HG02588 (cell line): ENCODE measurements around the gene IGHMBP2.
A peak's percentile ranks its signal among the peaks of the same experiment; 100 is the strongest.

Experiments
- ATAC-seq: cut with Tn5 transposase; IDR thresholded peaks from one replicate; pipeline ENCODE4 v1.9.1; 2021; ENCODE audit warnings: mild to moderate bottlenecking, moderate library complexity; ENCODE audit not compliant: unreplicated experiment

IGHMBP2 gene

GRCh38 chr11:68889948-68890446 is 13.7 kb upstream of the IGHMBP2 start:
- no peak for ATAC-seq

GRCh38 chr11:68890490-68891231 is 13.0 kb upstream of the IGHMBP2 start:
- no peak for ATAC-seq

- no peak for ATAC-seq
Observed at GRCh38 chr11:68891351-68891948, 12.2 kb upstream of the IGHMBP2 start.

GRCh38 chr11:68892576-68892975 is 11.1 kb upstream of the IGHMBP2 start:
- no peak for ATAC-seq

GRCh38 chr11:68893282-68893681 is 10.4 kb upstream of the IGHMBP2 start:
- ATAC-seq = no peak

GRCh38 chr11:68896171-68896959 is 7.3 kb upstream of the IGHMBP2 start:
- no peak for ATAC-seq

GRCh38 chr11:68897441-68897840 is 6.2 kb upstream of the IGHMBP2 start:
- ATAC-seq = no peak

GRCh38 chr11:68900835-68901381 is 2.8 kb upstream of the IGHMBP2 start:
- ATAC-seq = no peak

- ATAC-seq = peak; percentile 16
Observed at GRCh38 chr11:68904248-68904847, 657 bp downstream of the IGHMBP2 start.

GRCh38 chr11:68905421-68906360 is 2.0 kb downstream of the IGHMBP2 start:
- no peak for ATAC-seq

GRCh38 chr11:68908273-68908672 is 4.6 kb downstream of the IGHMBP2 start:
- no peak for ATAC-seq

GRCh38 chr11:68910965-68911364 is 7.3 kb downstream of the IGHMBP2 start:
- no peak for ATAC-seq

- ATAC-seq = no peak
Observed at GRCh38 chr11:68911731-68912130, 8.0 kb downstream of the IGHMBP2 start.

GRCh38 chr11:68912254-68912653 is 8.6 kb downstream of the IGHMBP2 start:
- no peak for ATAC-seq

- no peak for ATAC-seq
Observed at GRCh38 chr11:68913188-68913587, 9.5 kb downstream of the IGHMBP2 start.

GRCh38 chr11:68914761-68915160 is 11.1 kb downstream of the IGHMBP2 start:
- ATAC-seq = no peak

- no peak for ATAC-seq
Observed at GRCh38 chr11:68916439-68916838, 12.7 kb downstream of the IGHMBP2 start.

GRCh38 chr11:68923614-68924013 is 19.9 kb downstream of the IGHMBP2 start:
- no peak for ATAC-seq

GRCh38 chr11:68924073-68924925 is 20.6 kb downstream of the IGHMBP2 start:
- ATAC-seq = no peak
